ENCODE data around the gene TCF7L2. TPM values are rescaled to one million over a fixed set of nuclear protein-coding genes. Genes with fewer than 3 reads are reported as not detected.

TCF7L2 gene
- total RNA-seq, 1 experiment from 2014 or later: 45.2 TPM

- Histone ChIP-seq H3K36me3 (ENCODE audit: control insufficient read depth, insufficient read depth, low read length) (no peaks in the 10 kb centered on the region; the same call in 1 of the 2 replicates), H3K9me3 (ENCODE audit: control insufficient read depth, insufficient read depth, low read depth, low read length) (no peaks in the 10 kb centered on the region), H3K4me1 (ENCODE audit: control insufficient read depth, insufficient read depth, low read length) (peaks cover 33% of the 10 kb centered on the region), H3K27me3 (ENCODE audit: control insufficient read depth, insufficient read depth, low read length) (no peaks in the 10 kb centered on the region), H3K4me3 (ENCODE audit: low read depth in 2 of 2, low read length in 2 of 2) (no peak overlapping the region), H3K27ac (ENCODE audit: low read length) (peak overlapping the region; percentile 65)
- in situ Hi-C loops (cut with HindIII; ENCODE audit: low pct_unique_long_range_greater_than_20kb, low sequenced_read_pairs): no loop called here
- no TSS peak for BruUV-seq (replicated peaks)
- DNase-seq (ENCODE audit: low read depth, low spot score): no peak
- ChIA-PET CTCF (no interaction called here), POLR2A (no interaction called here)
- TF ChIP-seq CTCF (IDR thresholded peaks at IDR 0.05) (no peak), REST (IDR thresholded peaks at IDR 0.05; ENCODE audit: insufficient read depth in 1 of 2, low read depth in 2 of 2, low read length in 1 of 2) (no peak), SIN3A (IDR thresholded peaks at IDR 0.05; ENCODE audit: borderline replicate concordance, insufficient read depth, low read depth, low read length) (no peak), POLR2AphosphoS5 (IDR thresholded peaks at IDR 0.05; ENCODE audit: low read depth, low read length) (no peak), TCF7L2 (IDR thresholded peaks at IDR 0.05; ENCODE audit: low read depth, low read length) (no peak)
- intact Hi-C loops (cut with micrococcal nuclease; ENCODE audit: unreplicated experiment): no loop called here
- 0 out of 2 replicates have a peak, but pooled peaks have one; percentile 5 for ATAC-seq
Measured at GRCh38 chr10:112973046-112973445, 23.0 kb downstream of the TCF7L2 start.

- ChIA-PET POLR2A (no interaction called here), CTCF (no interaction called here)
- Histone ChIP-seq H3K4me1 (ENCODE audit: control insufficient read depth, insufficient read depth, low read length) (peaks cover 33% of the 10 kb centered on the region), H3K9me3 (ENCODE audit: control insufficient read depth, insufficient read depth, low read depth, low read length) (no peaks in the 10 kb centered on the region), H3K36me3 (ENCODE audit: control insufficient read depth, insufficient read depth, low read length) (no peaks in the 10 kb centered on the region), H3K27me3 (ENCODE audit: control insufficient read depth, insufficient read depth, low read length) (no peaks in the 10 kb centered on the region), H3K27ac (ENCODE audit: low read length) (no peak overlapping the region; the same call in 1 of the 2 replicates), H3K4me3 (ENCODE audit: low read depth in 2 of 2, low read length in 2 of 2) (no peak overlapping the region)
- no TSS peak for BruUV-seq (replicated peaks)
- ATAC-seq (no peak), DNase-seq (ENCODE audit: low read depth, low spot score) (no peak)
- intact Hi-C loops (cut with micrococcal nuclease; ENCODE audit: unreplicated experiment) (no loop called here), in situ Hi-C loops (cut with HindIII; ENCODE audit: low pct_unique_long_range_greater_than_20kb, low sequenced_read_pairs) (no loop called here)
- no peak for TF ChIP-seq TCF7L2 (IDR thresholded peaks at IDR 0.05; ENCODE audit: low read depth, low read length)
- no peak for TF ChIP-seq SIN3A (IDR thresholded peaks at IDR 0.05; ENCODE audit: borderline replicate concordance, insufficient read depth, low read depth, low read length)
- TF ChIP-seq POLR2AphosphoS5 (IDR thresholded peaks at IDR 0.05; ENCODE audit: low read depth, low read length): no peak
- no peak for TF ChIP-seq REST (IDR thresholded peaks at IDR 0.05; ENCODE audit: insufficient read depth in 1 of 2, low read depth in 2 of 2, low read length in 1 of 2)
- no peak for TF ChIP-seq CTCF (IDR thresholded peaks at IDR 0.05)
Measured at GRCh38 chr10:112973805-112974204, 23.8 kb downstream of the TCF7L2 start.
